DOHH2 (cell line): ENCODE measurements around the gene USH2A.

ENCODE experiments used
- CTCF ChIP-seq: fragments of 200-600 bp; sonication (generic); IDR thresholded peaks from one replicate; pipeline ENCODE4 v1.5.1; 2014; ENCODE audit warnings: antibody characterized with exemption, mild to moderate bottlenecking, low read depth, low read length; ENCODE audit not compliant: poor library complexity, severe bottlenecking
- EZH2phosphoT487 ChIP-seq: fragments of 200-600 bp; sonication (generic); IDR thresholded peaks from 2 replicates; pipeline ENCODE4 v1.6.1; 2017; ENCODE audit warnings: borderline replicate concordance, mild to moderate bottlenecking, antibody characterized with exemption, low read length, moderate library complexity, mixed read lengths

DNA sequence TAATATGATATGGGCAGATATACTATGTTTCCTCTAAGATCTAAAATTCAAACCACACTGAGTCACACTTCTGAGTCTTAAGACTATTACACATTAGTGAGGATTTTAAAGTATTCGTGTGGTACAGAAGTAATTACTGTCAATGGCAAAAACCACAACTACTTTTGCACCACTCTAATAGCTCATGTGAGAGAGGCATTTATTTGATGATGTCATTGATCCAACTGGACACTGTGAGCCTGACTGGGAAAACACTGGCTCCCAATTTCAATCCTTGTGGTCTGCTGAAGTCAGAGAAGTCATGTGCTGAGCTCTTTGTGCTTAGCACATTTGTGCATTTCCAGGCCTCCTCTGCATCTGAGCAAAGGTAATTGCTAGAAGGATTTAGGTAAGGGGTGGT, 377.8 kb downstream of the USH2A start:
- no peak for TF ChIP-seq CTCF
- no peak for TF ChIP-seq EZH2phosphoT487
